Natural killer cell treated with Interleukin-12 subunit alpha and Interleukin-12 subunit beta and Interleukin-15 and Interleukin-18, amount 100 ng/mL, for 72 hours (primary cell): Measurements from ENCODE around the gene RSKR. TPM values are rescaled to one million over a fixed set of nuclear protein-coding genes. Genes with fewer than 3 reads are reported as not detected.

ENCODE experiments used
- ATAC-seq, 2 donors: fragments of 150-1000 bp; cut with Tn5 transposase in 1 of 2; sonication (Bioruptor Pico), chemical (Tn5 transposase) in 1 of 2; 2 replicates each; pipeline ENCODE4 v1.10.0; 2021
- DNase-seq: peaks from one replicate; pipeline ENCODE4 v3.0.0; 2022; ENCODE audit warnings: low spot score
- H3K27ac Mint-ChIP-seq, 2 donors: 1 replicate in 1 of 2; 2 replicates in 1 of 2; pipeline ENCODE4 v1.8.0; 2022; ENCODE audit warnings: mixed read lengths in 2 of 2, mild to moderate bottlenecking in 1 of 2, moderate library complexity in 1 of 2
- H3K27me3 Mint-ChIP-seq, 2 donors: 1 replicate in 1 of 2; 2 replicates in 1 of 2; pipeline ENCODE4 v1.8.0; 2022; ENCODE audit warnings: mixed read lengths in 2 of 2
- H3K36me3 Mint-ChIP-seq: one replicate; pipeline ENCODE4 v1.8.0; 2022; ENCODE audit warnings: mixed read lengths
- H3K4me1 Mint-ChIP-seq, 2 donors: 1 replicate in 1 of 2; 2 replicates in 1 of 2; pipeline ENCODE4 v1.8.0; 2022; ENCODE audit warnings: low read depth in 2 of 2, mixed read lengths in 2 of 2, mild to moderate bottlenecking in 1 of 2
- H3K4me3 Mint-ChIP-seq: one replicate; pipeline ENCODE4 v1.8.0; 2022; ENCODE audit warnings: mixed read lengths
- H3K9me3 Mint-ChIP-seq: 2 replicates; pipeline ENCODE4 v1.8.0; 2022; ENCODE audit warnings: mixed read lengths
- total RNA-seq, 2 donors: library from RNA; stranded (reverse); gene quantifications; one replicate each; pipeline ENCODE4 v1.2.3, GENCODE V29; 2022

The RSKR gene
- total RNA-seq, 2 donors from 2014 or later = 34.4 to 108 TPM

DNA sequence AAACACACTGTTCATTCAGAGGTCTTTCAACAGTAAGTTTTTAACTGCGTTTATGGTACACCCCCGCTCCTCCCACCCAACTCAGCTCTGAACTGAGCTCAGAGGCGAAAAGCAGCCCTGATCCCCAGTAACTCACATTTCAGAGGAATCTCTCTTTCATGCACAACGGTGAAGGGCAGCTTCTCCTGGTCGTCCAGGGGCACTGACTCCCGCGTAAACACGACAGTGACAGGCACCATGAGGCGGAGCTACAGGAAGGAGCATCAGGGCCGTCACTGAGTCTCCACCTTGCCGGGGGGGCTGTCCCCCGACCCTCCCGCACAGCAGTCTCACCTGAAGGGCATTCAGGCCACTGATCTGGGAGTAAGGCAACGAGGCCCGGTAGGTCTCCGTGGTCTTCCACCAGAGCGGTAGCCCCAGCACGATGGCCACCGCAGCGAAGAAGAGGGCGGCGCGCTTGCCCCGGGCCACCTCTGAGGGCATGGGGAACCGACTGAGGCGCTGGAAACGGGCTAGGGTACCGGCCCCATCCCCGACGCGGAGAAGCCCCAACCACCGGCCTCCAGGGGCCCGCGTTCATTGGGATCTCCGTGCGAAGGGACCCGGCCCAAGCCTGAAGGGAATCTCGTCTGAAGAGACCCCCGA is 43.1 kb downstream of the RSKR start:
- Mint-ChIP-seq H3K27ac (peak overlapping the region; percentile 83 to 96), H3K4me3 (peak overlapping the region; percentile 94), H3K4me1 (peaks cover 47 to 49% of the 10 kb centered on the region in 2 donors), H3K36me3 (no peaks in the 10 kb centered on the region), H3K9me3 (no peaks in the 10 kb centered on the region), H3K27me3 (no peaks in the 10 kb centered on the region)
- DNase-seq (no peak), ATAC-seq (peak; percentile 56 to 68)

DNA sequence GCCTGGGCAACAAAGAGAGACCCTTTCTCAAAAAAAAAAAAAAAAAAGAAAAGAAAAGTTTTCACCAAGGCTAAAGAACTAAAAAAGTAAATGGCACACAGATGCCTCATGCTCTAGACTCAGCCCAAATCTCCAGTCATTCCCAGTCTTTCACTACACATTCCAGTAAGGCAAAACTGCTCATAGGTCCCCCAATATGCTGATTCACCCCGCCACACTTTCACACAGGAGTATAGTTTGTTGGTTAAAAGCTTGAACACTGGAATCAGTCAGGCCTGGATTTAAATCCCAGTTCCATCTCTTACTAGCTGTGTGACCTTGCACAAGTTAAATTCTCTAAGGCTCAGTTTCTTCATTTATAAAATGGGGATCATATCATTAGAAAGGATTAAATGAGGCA is 44.5 kb downstream of the RSKR start:
- Mint-ChIP-seq H3K4me1 (peaks cover 46 to 49% of the 10 kb centered on the region in 2 donors), H3K9me3 (no peaks in the 10 kb centered on the region), H3K4me3 (peak overlapping the region; percentile 94), H3K36me3 (no peaks in the 10 kb centered on the region), H3K27ac (peak overlapping the region; percentile 1 to 83), H3K27me3 (no peaks in the 10 kb centered on the region)
- ATAC-seq = no peak
- DNase-seq = no peak

DNA sequence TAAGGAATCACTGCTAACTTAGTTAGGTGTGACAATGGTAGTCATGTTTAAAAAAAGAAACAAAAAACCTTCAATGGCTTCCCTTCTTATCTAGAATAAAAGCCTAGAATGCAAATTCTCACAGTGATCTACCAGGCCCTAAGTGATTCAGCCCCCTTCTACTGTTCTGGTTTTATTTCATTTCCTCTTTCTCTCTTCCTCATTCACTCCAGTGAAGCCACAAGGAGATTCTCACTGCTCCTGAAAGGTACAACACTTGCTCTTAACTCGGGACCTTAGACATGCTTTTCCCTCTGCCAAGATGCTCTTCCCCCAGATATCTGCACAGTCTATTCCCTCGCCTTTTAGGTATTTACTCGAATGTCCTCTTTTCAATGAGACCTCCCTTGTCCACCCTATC is 46.4 kb downstream of the RSKR start:
- Mint-ChIP-seq H3K9me3 (no peaks in the 10 kb centered on the region), H3K36me3 (no peaks in the 10 kb centered on the region), H3K4me1 (peaks cover 40 to 42% of the 10 kb centered on the region in 2 donors), H3K27ac (peak overlapping the region; percentile 40 to 49), H3K27me3 (no peaks in the 10 kb centered on the region), H3K4me3 (peak overlapping the region; percentile 9)
- ATAC-seq (no peak), DNase-seq (no peak)

DNA sequence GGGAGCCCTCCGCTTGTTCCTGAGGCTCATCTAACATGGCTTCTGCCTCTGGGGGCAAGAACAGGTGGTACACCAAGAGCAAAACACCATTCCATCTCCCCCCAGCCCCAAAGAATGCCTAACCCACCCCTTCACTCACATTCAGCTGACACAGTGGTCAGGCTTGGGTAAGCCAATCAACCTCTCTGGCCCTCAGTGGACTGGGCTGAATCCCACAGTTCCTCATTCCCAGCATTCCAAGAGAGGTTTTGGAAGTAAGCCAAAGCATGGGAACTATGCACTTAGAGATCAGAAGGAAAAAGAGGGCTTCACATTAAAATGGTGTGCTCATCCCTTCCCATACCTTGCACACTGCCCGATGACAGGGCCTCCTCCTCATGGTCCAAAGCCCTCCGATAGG is 50.5 kb downstream of the RSKR start:
- H3K27ac Mint-ChIP-seq = no peak overlapping the region
- H3K36me3 Mint-ChIP-seq = peaks cover 2% of the 10 kb centered on the region
- H3K9me3 Mint-ChIP-seq = no peaks in the 10 kb centered on the region
- H3K27me3 Mint-ChIP-seq = no peaks in the 10 kb centered on the region
- peaks cover 15 to 17% of the 10 kb centered on the region in 2 donors for H3K4me1 Mint-ChIP-seq
- H3K4me3 Mint-ChIP-seq = no peak overlapping the region
- DNase-seq = no peak
- ATAC-seq = no peak

Other genes starting within 250 kb of the RSKR start
- gene SEBOX, start 249.0 kb downstream of the RSKR start, total RNA-seq = not detected
- gene VTN, start 243.9 kb downstream of the RSKR start, total RNA-seq = 1 to 10 TPM in 1 of 2 donors, under 1 TPM in 1; 0.52 to 1.3 TPM
- 10 to 100 TPM; 29.4 to 46.2 TPM for gene SARM1, start 242.5 kb downstream of the RSKR start, total RNA-seq
- gene SLC46A1, start 208.0 kb downstream of the RSKR start, total RNA-seq = 1 to 10 TPM; 3.2 to 8.1 TPM
- not detected for gene SLC13A2, start 140.5 kb downstream of the RSKR start, total RNA-seq
- not detected for gene FOXN1, start 107.8 kb downstream of the RSKR start, total RNA-seq
- gene UNC119, start 61.6 kb downstream of the RSKR start, total RNA-seq = 100 to 1,000 TPM; 104 to 135 TPM
- 10 to 100 TPM; 74.9 to 93.2 TPM for gene PIGS, start 42.7 kb downstream of the RSKR start, total RNA-seq
- 100 to 1,000 TPM in 1 of 2 donors, 10 to 100 TPM in 1; 36.8 to 164 TPM for gene ALDOC, start 37.3 kb downstream of the RSKR start, total RNA-seq
- 100 to 1,000 TPM in 1 of 2 donors, 10 to 100 TPM in 1; 80.7 to 198 TPM for gene SPAG5, start 15.2 kb downstream of the RSKR start, total RNA-seq
- gene BLTP2, start 31.0 kb upstream of the RSKR start, total RNA-seq = 100 to 1,000 TPM; 184 to 422 TPM
- 10 to 100 TPM; 36.1 to 65.2 TPM for gene SDF2, start 47.7 kb upstream of the RSKR start, total RNA-seq
- 100 to 1,000 TPM; 118 to 133 TPM for gene SUPT6H, start 48.0 kb upstream of the RSKR start, total RNA-seq
- 1 to 10 TPM; 3.7 to 4.6 TPM for gene PROCA1, start 97.7 kb upstream of the RSKR start, total RNA-seq
- gene RAB34, start 103.7 kb upstream of the RSKR start, total RNA-seq = 10 to 100 TPM in 1 of 2 donors, 1 to 10 TPM in 1; 8.5 to 25.7 TPM
- gene RPL23A, start 105.8 kb upstream of the RSKR start, total RNA-seq = 1,000 to 10,000 TPM; 1,264 to 1,439 TPM
- gene TLCD1, start 112.0 kb upstream of the RSKR start, total RNA-seq = 1 to 10 TPM; 1.5 to 9.7 TPM
- 10 to 100 TPM in 1 of 2 donors, 1 to 10 TPM in 1; 3.2 to 10.2 TPM for gene NEK8, start 114.6 kb upstream of the RSKR start, total RNA-seq
- 100 to 1,000 TPM in 1 of 2 donors, 10 to 100 TPM in 1; 59.7 to 186 TPM for gene TRAF4, start 129.8 kb upstream of the RSKR start, total RNA-seq
- gene FAM222B, start 228.6 kb upstream of the RSKR start, total RNA-seq = 10 to 100 TPM; 21.7 to 23.5 TPM
- gene ERAL1, start 240.8 kb upstream of the RSKR start, total RNA-seq = 100 to 1,000 TPM in 1 of 2 donors, 10 to 100 TPM in 1; 55.9 to 105 TPM